Erythroblast (primary cell): ENCODE data around the gene PPP6R1.

Source experiments
- GATA1 ChIP-seq: IDR thresholded peaks from 2 replicates; pipeline ENCODE4 v1.6.1; 2011; ENCODE audit warnings: low read depth, mild to moderate bottlenecking, control low read depth, low read length, moderate library complexity
- POLR2A ChIP-seq: IDR thresholded peaks from 2 replicates; pipeline ENCODE4 v1.6.1; 2011; ENCODE audit warnings: mild to moderate bottlenecking, low read length

DNA sequence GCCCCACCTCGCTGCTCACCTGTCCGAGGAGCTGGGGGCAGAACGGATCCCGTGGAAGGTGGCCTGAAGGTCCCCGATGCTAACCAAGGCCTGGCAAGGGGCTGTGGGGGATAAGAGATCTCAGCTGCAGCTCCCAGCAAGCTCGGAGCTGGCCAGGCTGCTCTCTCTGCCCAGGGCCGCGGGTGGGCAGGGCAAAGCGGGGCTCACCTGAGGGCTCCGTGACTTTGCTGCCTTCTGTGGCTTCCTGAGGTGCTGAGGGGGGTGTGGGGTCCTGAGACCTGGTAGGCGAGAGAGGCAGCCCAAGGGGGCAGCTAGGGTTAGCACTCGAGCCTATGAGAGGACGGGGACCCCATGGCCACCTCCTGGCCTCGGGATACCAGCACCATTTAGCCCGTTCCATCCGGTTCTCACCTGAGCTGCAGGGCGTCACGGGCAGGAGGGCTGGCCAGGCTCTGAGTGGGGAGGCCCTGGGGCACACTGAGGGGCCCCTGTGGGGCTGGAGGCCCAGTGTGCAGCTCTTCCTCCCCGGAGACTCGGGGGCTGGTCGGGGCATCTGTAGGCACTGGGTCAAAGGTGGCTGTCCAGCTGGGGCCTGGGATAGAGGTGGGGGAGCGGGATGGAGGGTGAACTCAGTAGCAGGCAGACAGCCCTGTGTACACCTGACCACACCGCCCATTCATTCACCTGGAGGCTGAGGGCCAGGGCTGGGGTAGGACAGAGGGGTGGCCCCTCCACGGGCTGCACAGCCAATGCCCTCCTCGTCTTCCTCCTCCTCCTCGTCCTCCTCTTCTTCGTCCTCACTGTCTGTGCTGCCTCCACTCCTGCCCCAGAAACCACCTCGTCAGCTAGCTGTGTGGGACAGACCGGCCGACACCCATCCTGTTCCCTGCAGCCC is 27.2 kb downstream of the PPP6R1 start:
- TF ChIP-seq POLR2A (no peak), GATA1 (no peak)
